Inflammatory macrophage treated with lipopolysaccharide for 4 hours (primary cell): ENCODE measurements around the gene CXXC5.

Source experiments
- DNase-seq: peaks from one replicate; pipeline ENCODE4 v3.0.0-alpha.2; 2020

CXXC5 gene

DNA sequence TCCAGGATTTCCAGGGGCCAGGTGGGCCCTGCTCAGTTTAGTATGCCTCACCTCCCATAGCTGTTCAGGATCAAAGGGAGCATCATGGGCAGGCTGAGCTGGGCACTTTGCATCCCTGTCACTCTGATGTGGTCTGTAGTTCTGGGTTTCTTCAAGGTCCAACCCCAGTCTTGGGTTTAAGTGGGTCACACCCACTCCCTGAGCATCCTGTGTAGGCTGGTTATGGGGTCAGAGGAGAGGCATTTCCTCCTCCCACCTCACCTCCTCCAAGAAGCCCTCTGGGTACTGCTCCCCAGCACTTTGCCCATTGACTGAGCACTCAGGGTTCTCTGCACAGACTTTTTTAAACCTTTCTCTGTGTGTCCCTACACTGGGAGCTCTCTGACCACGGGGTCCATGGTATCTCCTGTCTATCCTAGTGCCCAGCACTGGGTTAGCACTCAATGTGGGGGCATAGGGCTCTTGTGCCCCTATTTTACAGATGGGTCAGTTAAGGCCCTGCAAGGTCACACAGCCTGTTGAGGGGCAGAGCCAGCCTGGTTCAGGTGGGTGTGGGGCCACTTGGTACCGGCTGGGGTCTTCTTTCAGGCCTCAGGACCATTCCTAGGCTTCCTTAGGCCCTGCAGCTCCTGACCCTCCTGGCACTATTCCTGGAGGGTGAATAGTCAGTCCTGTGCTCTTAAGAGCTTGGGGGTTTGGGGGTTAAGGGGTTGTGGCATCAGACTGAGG is 19.0 kb downstream of the CXXC5 start:
- no peak for DNase-seq

DNA sequence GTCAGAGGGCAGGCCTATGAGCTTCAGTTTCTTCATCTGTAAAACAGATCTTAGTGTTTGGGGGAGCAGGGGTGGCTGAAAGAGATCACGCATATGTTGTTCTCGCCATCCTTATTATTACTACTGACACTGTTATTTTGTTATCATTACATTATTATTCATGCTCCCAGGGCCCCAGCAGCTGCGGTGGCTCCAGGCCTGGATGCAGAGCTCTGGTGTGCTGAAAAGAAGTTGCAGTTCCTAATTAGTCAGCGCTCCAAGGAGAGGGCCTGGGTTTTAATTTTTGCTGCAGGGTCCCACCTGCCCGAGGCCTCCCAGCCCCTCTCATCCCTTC is 19.5 kb downstream of the CXXC5 start:
- DNase-seq, result no peak

GRCh38 chr5:139668064-139668880 is 20.1 kb downstream of the CXXC5 start:
- peak; percentile 82 for DNase-seq

DNA sequence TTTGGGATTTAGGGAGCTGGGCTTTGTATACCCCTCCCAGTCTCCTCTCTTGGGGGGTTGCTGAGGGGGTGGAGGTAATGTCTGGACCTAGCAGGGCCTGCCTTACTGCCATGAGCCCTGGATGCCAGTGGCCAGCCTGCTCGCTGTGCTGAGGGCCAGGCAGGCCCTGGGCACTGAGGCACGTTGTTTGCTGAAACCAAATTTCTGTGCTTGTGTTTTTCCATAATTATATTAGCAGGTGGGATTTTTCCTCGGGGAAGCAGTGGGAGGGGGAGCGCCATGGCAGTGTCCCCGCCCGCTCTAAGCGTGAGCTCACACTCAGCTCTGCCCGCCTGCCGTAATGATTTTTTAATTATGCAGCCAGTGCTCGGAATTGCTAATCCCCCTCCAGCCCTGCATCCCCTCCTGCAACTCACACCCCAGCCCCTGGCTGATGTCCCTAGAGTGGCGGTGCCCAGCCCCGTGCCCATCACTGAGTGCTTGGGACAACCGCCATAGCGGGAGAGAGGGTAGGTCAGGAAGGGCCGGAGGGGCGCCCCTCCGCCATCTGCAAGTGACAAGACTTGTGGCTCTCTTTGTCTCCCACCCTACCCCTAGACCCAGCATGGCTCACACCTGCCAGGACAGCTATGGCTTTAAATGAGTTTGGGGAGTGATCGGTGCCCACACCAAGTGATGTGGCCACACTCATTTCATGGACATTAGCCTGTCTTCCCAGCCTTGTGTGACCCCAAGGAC is 20.9 kb downstream of the CXXC5 start:
- DNase-seq, result no peak

DNA sequence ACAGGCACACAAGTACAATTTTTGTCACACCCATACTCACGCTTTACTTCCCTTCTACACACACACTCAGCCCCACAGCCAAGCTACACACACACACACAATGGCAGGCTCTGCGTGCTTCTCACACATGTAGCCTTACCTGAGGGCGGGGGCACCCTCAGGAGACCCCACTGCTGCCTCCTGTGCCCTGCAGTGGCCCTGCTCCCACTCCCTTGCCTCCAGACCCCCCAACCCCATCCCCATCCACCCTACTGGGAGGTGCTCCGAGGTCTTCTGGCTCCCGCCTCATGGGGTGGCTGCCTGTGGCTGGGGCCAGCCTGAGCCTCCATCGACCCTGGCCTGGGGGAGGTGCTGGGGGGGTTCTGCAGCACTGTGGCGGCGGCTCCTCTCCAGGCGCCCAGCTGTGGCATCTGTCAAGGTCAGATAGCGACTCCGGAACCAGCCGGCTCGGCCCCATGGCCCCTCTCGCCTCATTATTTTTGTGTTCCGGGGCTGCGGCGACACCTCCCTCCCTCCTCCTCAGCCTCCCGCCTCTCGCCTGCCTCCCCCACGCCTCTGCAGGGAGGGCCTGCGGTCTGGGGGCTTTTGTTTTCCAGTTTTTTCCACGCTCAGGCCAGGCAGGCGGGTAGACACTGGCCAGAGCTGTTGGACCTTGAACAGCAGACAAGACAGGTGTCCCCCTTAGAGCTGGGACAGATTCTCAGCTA is 21.7 kb downstream of the CXXC5 start:
- no peak for DNase-seq

DNA sequence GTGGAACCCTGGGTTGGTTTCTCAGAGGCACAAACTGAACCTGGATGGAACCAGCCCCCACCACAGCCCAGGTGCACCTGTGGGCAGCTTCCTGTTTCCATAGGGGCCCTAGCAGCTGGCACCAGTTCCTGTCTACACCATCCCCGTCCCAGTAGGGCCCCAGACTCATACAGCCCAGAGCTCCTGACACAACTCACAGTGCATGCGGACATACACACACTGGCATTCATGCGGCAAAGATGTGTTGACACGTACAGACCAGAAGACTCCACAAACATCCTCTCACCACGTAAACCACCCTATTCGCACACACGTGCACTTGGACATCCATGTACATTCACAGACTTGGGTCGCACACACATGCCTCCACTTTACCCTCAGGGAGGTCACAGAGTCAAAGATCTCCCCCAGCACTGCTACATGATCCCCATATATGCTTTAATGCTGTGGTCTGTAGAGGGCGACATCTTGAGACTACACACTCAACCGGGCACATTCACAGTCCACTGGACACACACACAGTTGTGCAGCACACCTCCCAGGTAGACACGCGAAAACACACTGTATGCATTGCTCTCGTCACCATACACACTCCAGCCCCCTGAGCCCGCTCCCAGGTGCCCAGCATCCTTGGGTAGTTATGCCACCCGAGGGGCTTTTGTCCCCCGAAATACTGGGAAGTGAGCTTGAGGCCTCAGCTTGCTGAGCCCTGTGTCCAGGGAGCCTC is 22.4 kb downstream of the CXXC5 start:
- DNase-seq, result no peak

DNA sequence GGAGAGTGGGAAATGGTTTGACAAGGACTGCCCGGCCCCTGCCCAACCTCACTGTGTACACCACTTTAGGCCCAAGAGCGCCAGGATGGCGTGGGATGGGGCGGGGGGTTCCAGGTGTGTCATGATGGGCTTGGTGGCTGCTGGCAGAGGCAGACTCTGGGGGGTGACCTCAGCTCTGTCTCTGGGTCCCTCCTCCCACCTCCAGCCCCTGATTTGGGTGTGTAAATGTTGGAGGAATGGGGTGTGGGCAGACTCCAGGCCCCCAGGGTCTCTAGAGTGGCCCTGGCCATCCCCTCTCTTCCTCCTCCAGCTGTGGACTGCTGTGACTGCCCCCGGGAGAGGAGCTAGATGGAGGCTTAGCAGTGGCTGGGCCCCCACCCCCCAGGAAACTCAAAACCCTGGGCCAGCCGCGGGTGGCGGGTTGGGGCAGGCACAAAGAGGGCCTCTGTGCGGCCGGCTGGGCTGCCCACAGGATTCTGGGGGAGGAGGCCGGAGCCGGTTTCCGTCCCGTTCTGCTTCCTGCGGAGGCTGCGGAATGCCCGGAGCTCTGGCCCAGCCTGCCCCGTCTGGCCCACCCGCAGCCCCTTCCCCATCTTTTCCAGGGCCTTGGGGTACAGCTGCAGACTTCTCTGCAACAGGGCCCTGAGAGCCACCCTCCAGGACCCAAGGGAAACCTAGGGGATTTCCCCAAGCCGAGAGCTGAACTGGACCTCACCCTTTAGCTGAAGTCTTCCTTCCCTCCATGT is 23.1 kb downstream of the CXXC5 start:
- DNase-seq, result peak; percentile 61

DNA sequence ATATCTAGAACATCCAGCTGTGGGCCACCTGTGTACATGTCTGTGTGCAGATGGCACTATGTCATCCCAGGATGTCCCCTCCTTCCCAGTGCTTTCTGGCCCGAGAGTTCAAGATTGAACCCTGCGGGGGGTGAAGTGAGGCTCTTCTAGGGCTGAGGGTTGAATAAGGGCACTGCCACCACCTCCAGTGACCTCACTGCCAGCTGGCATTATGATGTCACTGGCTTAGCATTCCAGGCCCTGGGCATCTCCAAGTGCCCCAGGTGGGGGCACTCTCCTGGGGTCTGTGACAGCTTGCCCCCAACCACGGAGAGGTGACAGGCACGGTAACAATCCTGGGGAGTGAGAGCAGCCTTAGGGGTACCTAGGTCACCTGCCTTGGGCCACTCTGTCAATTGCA is 27.1 kb downstream of the CXXC5 start:
- DNase-seq, result no peak

DNA sequence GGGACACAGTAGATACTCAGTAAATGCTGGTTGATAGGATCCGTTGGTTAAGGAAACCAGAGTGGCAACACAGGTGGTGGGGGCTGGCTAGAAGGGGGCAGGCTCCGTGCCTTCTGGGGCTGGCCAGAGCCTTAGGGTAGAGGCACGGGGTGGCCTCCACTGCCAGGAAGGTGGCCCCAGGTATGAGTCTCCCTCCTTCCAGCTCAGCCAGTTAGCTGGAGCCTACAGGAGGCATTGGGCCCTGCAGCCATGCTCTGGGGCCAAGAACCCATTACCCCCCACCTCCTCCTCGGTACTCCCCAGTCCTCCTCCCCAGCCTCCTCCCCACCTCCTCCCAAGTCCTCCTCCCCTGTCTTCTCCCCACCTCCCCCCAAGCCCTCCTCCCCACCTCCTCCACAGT is 27.7 kb downstream of the CXXC5 start:
- no peak for DNase-seq

GRCh38 chr5:139676406-139676805 is 28.3 kb downstream of the CXXC5 start:
- DNase-seq, result no peak

DNA sequence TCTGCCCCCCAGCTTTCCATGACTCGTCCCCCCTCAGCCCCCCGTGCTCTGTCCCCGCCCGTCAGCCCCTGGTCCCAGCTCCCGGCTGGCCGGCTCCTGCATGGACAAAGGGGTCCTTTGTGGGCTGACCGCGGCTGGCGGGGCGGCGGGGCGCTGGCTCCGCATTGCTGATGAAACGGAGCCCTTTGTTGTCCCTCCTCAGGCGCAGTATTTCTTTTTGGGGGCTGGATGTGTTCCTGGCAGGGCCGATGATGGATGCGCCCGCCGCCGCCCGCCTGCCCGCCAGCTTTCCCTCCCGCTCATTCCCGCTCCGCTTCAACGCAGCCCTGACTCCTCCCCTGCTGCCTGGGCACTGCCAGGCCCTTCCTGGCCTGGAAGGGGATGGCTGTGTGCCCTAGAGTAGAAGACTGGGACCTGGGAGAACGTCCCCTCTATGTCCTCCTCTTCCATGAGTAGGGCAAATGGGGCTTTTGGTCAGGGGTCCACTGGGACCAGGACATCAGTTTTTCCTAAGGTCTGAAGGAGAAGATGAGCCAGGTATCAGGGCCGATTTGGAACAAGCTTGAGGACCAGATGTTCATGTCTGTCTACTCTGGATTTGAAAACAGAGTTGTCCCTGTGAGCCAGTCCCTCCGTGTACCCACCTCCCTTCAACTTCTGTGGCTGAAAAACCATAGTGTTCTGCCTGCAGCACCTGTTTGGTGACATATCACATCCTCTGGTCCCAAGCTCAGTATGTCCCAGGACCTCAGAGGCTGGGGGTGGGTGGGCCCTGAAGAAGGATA is 29.0 kb downstream of the CXXC5 start:
- DNase-seq, result no peak

DNA sequence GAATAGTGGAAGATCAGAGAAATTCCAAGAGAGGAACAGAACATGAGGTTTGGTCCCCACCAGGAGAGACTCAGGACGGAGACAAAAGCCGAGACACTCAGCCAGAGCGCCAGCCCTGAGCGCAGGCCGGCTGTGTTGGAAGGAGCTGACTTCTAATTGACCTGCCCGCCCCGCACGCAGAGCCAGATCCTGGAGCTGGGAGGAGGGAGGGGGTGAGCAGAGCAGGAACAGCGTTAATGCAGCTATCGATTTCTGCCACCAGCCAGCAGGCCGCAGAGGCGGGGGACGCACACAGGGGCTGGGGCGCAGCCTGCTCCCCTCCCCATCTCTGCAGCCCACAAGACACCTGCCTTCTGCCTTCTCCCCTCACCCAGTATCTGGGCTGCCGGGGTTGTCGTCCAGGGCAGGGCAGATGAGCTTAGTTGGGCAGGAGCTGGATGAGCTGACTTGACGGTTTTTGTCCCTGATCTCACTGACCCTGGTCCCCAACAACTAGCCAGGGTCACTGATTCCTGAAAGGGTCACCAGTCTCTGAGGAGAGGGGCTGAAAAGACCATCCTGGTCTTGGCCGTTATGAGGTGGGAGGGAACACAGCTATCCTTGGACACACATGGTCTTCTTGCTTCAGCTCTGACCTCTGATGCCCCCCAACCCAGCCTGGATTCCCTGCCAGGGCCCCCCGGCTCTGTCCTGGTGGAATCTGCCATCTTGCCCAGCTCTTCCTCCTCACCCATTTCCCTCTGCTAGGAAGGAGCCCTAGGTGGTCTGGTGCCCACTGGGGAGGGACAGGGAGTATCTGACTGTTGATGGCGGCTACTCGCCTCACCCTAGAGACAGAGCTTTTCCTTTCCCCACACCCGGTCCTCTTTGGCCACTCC is 29.8 kb downstream of the CXXC5 start:
- DNase-seq, result no peak

- no peak for DNase-seq
Measured at GRCh38 chr5:139678751-139679750, 30.9 kb downstream of the CXXC5 start.

- DNase-seq, result no peak
Measured at GRCh38 chr5:139680368-139681111, 32.4 kb downstream of the CXXC5 start.

GRCh38 chr5:139681112-139681458 is 32.9 kb downstream of the CXXC5 start:
- no peak for DNase-seq

GRCh38 chr5:139681466-139681865 is 33.3 kb downstream of the CXXC5 start:
- no peak for DNase-seq

DNA sequence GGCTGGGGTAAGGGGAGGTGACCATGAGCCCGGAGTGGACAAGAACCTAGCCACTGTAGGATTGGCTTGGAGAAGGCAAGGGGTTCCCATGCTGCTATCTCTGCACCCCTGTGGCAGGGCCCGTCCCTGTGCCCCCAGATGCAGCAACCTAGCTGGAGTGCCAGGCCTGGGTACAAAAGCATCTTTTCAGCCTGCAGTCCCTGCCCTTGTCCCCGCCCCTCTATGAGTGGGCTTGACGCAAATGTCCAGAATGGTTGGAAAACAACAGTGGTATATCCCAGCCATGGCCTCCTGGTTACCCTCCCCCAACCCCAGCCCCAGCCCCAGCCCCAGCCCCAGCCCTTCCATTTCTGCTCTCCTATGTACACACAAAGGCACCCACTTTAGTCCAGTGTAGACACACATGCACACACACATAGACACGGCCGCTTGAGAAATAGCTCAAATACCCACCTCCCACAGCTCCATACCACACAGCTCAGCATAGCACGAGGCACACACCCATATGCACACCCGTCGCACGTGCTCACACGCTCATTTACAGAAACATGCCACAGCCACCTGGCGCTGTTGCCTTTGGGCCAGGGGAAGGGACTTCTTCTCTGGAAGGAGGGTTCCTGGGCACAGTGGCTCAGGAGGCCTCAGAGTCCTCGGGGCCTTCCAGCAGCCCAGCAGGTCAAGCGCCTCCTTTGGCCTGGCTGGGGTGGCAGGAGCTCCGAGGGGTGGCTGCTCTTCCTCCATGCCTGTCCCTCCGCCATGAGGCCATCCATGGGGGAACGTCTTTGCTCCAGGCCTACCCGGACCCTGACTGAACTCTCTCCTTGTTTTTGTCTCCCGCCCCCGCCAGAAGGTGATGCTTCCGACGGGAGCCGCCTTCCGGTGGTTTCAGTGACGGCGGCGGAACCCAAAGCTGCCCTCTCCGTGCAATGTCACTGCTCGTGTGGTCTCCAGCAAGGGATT is 34.1 kb downstream of the CXXC5 start:
- DNase-seq, result no peak
